ENCODE measurements around the gene P2RY8. TPM values are rescaled to one million over a fixed set of nuclear protein-coding genes. Genes with fewer than 3 reads are reported as not detected.

The P2RY8 gene
- total RNA-seq, 1 experiment from 2014 or later = 0.44 TPM

GRCh38 chrX:1488141-1488540, 48.8 kb downstream of the P2RY8 start:
- no TSS peak for BruUV-seq (replicated peaks)
- ATAC-seq (no peak), DNase-seq (ENCODE audit: low read depth, low spot score) (no peak)
- RAD21 ChIA-PET (ENCODE audit: low non-redundant PET in 1 of 2, low total read pairs in 2 of 2, uncharacterized antibody in 2 of 2, unreplicated experiment in 2 of 2) = no interaction called here
- Histone ChIP-seq H4K20me1 (ENCODE audit: insufficient read depth) (no peaks in the 10 kb centered on the region), H3K9me2 (ENCODE audit: insufficient read depth) (no peaks in the 10 kb centered on the region), H3K36me3 (ENCODE audit: control insufficient read depth in 1 of 2, insufficient read depth in 2 of 2, low read length in 2 of 2) (no peaks in the 10 kb centered on the region), H3K4me3 (replicated peaks in 1 of 2; ENCODE audit: low read depth in 1 of 2, low read length in 2 of 2) (no peak overlapping the region), H3K79me2 (ENCODE audit: insufficient read depth, low read length) (no peaks in the 10 kb centered on the region), H3K9ac (ENCODE audit: low read length) (no peak overlapping the region), H2AFZ (ENCODE audit: low read depth, low read length, poor library complexity, severe bottlenecking) (no peak overlapping the region), H3K4me2 (ENCODE audit: low read length) (no peak overlapping the region), H3K27me3 (ENCODE audit: insufficient read depth, low read length) (no peaks in the 10 kb centered on the region), H3K27ac (ENCODE audit: low read depth, low read length) (no peak overlapping the region), H3K9me3 (ENCODE audit: control insufficient read depth in 1 of 2, insufficient read depth in 1 of 2, low read depth in 1 of 2, low read length in 2 of 2) (peaks cover 0 to 3% of the 10 kb centered on the region in 2 experiments; a peak in 1 of 4 replicates), H3K4me1 (ENCODE audit: control insufficient read depth in 1 of 2, insufficient read depth in 2 of 2, low read length in 2 of 2) (no peaks in the 10 kb centered on the region)
- CTCF ChIA-PET = no interaction called here
- intact Hi-C loops (cut with micrococcal nuclease) = no loop called here
- TF ChIP-seq ELF1 (IDR thresholded peaks at IDR 0.05; ENCODE audit: borderline replicate concordance, low read depth) (no peak), POLR2AphosphoS5 (IDR thresholded peaks at IDR 0.05; ENCODE audit: low read depth, low read length) (no peak), RAD21 (IDR thresholded peaks at IDR 0.05; ENCODE audit: low read depth) (no peak), SRF (IDR thresholded peaks at IDR 0.05; ENCODE audit: low read depth) (no peak), ZBTB33 (IDR thresholded peaks at IDR 0.05; ENCODE audit: extremely low read depth, insufficient replicate concordance, low read length) (no peak), ZFX (IDR thresholded peaks at IDR 0.05) (no peak), TCF7L2 (IDR thresholded peaks at IDR 0.05; ENCODE audit: borderline replicate concordance, extremely low read depth, insufficient read depth, insufficient read length) (no peak), SIN3A (IDR thresholded peaks at IDR 0.05; ENCODE audit: low read depth) (no peak), ZNF274 (IDR thresholded peaks at IDR 0.05; ENCODE audit: low read depth, low read length) (no peak), CBX3 (IDR thresholded peaks at IDR 0.05; ENCODE audit: low read depth) (no peak), YY1 (IDR thresholded peaks at IDR 0.05; ENCODE audit: extremely low read depth, insufficient replicate concordance, low read depth, low read length) (no peak), FOSL1 (IDR thresholded peaks at IDR 0.05; ENCODE audit: low read depth) (no peak), EZH2phosphoT487 (IDR thresholded peaks at IDR 0.05; ENCODE audit: borderline replicate concordance) (no peak), POLR2A (IDR thresholded peaks at IDR 0.05; ENCODE audit: borderline replicate concordance, extremely low read depth, insufficient read depth, insufficient read length) (no peak), EGR1 (IDR thresholded peaks at IDR 0.05; ENCODE audit: low read depth) (no peak), MAX (IDR thresholded peaks at IDR 0.05) (no peak), CTCF (IDR thresholded peaks at IDR 0.05 in 2 of 3, conservative IDR thresholded peaks at IDR 0.05 in 1 of 3; ENCODE audit: borderline replicate concordance in 1 of 3, insufficient read depth in 1 of 3, low read depth in 2 of 3, low read length in 2 of 3) (no peak), CEBPB (IDR thresholded peaks at IDR 0.05; ENCODE audit: low read depth) (no peak), SP1 (IDR thresholded peaks at IDR 0.05; ENCODE audit: low read depth) (no peak), EZH2 (IDR thresholded peaks at IDR 0.05) (no peak)
- POLR2A ChIA-PET = no interaction called here

Measured in HCT116 (cell line).